CD4-positive, alpha-beta T cell (primary cell): ENCODE measurements around the gene SEMA6B. TPM values are rescaled to one million over a fixed set of nuclear protein-coding genes. Genes with fewer than 3 reads are reported as not detected.

Experiments used
- ATAC-seq: fragments of 200-7000 bp; cut with Tn5 transposase; one replicate; pipeline ENCODE4 v1.10.0; 2022; ENCODE audit warnings: mild to moderate bottlenecking; ENCODE audit not compliant: poor library complexity
- CTCF ChIA-PET: fragments of 350-600 bp; sonication (Branson Sonifier 250); formaldehyde crosslinking; loops from one replicate; lab custom pipeline; 2021; ENCODE audit warnings: antibody characterized with exemption, inconsistent platforms; lab: Charles Lee
- POLR2A ChIA-PET: fragments of 350-600 bp; sonication (Branson Sonifier 250); formaldehyde crosslinking; loops from one replicate; lab custom pipeline; 2021; ENCODE audit warnings: antibody characterized with exemption, inconsistent platforms; lab: Charles Lee
- DNase-seq, 14 experiments: peaks; one replicate each; pipeline ENCODE4 v3.0.0-alpha.2; 2013 to 2020; ENCODE audit warnings: mixed read lengths in 2 of 14
- H3K27ac ChIP-seq, 2 donors: one replicate each; pipeline versions ENCODE4 v1.5.1 to v1.7.0; 2013; ENCODE audit warnings: low read length in 2 of 2, low read depth in 1 of 2, mild to moderate bottlenecking in 1 of 2
- H3K27me3 ChIP-seq, 2 experiments: 1 replicate in 1 of 2; 2 replicates in 1 of 2; pipeline versions ENCODE4 v1.6.1 to v1.7.0; 2013; ENCODE audit warnings: low read length in 2 of 2, control low read depth in 1 of 2, mild to moderate bottlenecking in 1 of 2, moderate library complexity in 1 of 2; ENCODE audit not compliant: insufficient read depth in 2 of 2, control insufficient read depth in 1 of 2
- H3K36me3 ChIP-seq: one replicate; pipeline ENCODE4 v1.6.1; 2013; ENCODE audit warnings: low read length, control low read depth; ENCODE audit not compliant: insufficient read depth
- H3K4me1 ChIP-seq: one replicate; pipeline ENCODE4 v1.6.1; 2013; ENCODE audit warnings: low read length, control low read depth; ENCODE audit not compliant: insufficient read depth
- H3K4me3 ChIP-seq: one replicate; pipeline ENCODE4 v1.5.1; 2013; ENCODE audit warnings: mild to moderate bottlenecking, low read length, moderate library complexity
- H3K9me3 ChIP-seq, 2 experiments: 1 replicate in 1 of 2; 2 replicates in 1 of 2; pipeline versions ENCODE4 v1.6.1 to v1.7.0; 2013; ENCODE audit warnings: low read length in 2 of 2, mild to moderate bottlenecking in 2 of 2, control low read depth in 1 of 2, moderate library complexity in 1 of 2; ENCODE audit not compliant: control insufficient read depth in 1 of 2, insufficient read depth in 1 of 2
- H3K27ac Mint-ChIP-seq: one replicate; pipeline ENCODE4 v1.8.0; 2020; ENCODE audit warnings: mixed read lengths
- H3K27me3 Mint-ChIP-seq: one replicate; pipeline ENCODE4 v1.8.0; 2021; ENCODE audit warnings: mixed read lengths
- H3K36me3 Mint-ChIP-seq: one replicate; pipeline ENCODE4 v1.8.0; 2021; ENCODE audit warnings: low read depth, mixed read lengths
- H3K4me1 Mint-ChIP-seq: one replicate; pipeline ENCODE4 v1.8.0; 2021; ENCODE audit warnings: low read depth, mixed read lengths
- H3K4me3 Mint-ChIP-seq: one replicate; pipeline ENCODE4 v1.8.0; 2020; ENCODE audit warnings: mild to moderate bottlenecking, mixed read lengths
- H3K9me3 Mint-ChIP-seq: one replicate; pipeline ENCODE4 v1.8.0; 2020; ENCODE audit warnings: mixed read lengths
- intact Hi-C, 2 experiments: fragments of 100-400 bp; cut with DNase I in 1 of 2; cut with micrococcal nuclease in 1 of 2; formaldehyde crosslinking; loops; one replicate each; pipeline versions ENCODE4 v1.15.1 to v1.9.0; 2023 to 2025; cut with DNase I, micrococcal nuclease
- total RNA-seq, 174 experiments: library from RNA in 2 of 174; stranded (reverse) in 2 of 174; gene quantifications; one replicate each; pipeline ENCODE4 v1.2.3 and lab custom pipeline; 2021 to 2026
- TF ChIP-seq, protein P1 (sequence below): fragments of 200-600 bp; IDR thresholded peaks from one replicate; pipeline ENCODE4 v1.8.0; 2022; ENCODE audit warnings: antibody characterized with exemption, mild to moderate bottlenecking

SEMA6B gene
- total RNA-seq, 2 experiments from 2014 or later, result 0.14 to 0.17 TPM

DNA sequence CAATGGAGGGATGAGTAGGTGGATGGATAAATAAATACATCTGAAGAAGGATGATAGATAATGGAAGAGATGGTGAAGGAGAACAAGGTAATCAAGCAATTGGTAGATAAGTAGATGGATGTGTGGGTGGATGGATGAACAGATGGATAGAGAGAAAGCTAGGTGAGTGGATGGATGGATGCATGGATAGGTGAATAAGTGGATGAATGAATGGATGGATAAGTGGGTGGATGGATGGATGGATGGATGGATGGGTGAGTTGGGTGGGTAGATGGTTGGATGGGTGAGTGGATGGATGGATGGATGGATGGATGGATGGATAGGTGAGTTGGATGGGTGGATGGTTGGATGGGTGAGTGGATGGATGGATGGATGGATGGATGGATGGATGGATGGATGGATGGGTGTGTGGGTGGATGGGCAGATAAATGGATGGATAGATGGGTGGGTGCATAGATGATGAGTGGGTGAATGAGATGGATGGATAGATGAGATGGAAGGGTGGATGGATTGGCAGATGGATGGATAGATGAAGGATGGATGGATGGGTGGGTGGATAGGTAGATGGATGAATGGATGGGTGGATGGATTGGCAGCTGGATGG lies 6.3 kb downstream of the SEMA6B start:
- CTCF ChIA-PET, result no interaction called here

DNA sequence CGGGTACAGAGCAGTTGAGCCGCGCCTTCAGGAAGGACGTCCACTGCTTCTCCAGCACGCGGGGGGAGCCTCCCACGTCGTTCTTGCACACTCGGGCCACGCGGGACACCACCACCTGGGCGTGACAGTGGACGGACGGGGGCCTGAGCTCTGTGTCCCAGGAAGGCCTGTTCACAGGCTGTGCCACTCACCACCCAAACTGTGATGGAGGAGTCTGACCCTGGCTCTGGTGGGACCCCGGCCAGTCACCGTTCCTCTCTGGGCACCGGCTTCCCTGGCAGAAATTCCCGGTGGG lies 7.0 kb downstream of the SEMA6B start:
- no peak overlapping the region for H3K27ac ChIP-seq
- no peaks in the 10 kb centered on the region for H3K4me1 ChIP-seq
- H3K27me3 ChIP-seq, result no peaks in the 10 kb centered on the region
- POLR2A ChIA-PET, result no interaction called here
- no peak overlapping the region for H3K4me3 ChIP-seq
- Mint-ChIP-seq H3K27ac (no peak overlapping the region), H3K9me3 (no peaks in the 10 kb centered on the region), H3K4me3 (no peak overlapping the region), H3K4me1 (no peaks in the 10 kb centered on the region), H3K27me3 (peaks cover 9% of the 10 kb centered on the region), H3K36me3 (no peaks in the 10 kb centered on the region)
- CTCF ChIA-PET, result no interaction called here
- no peak for DNase-seq
- intact Hi-C loops, result no loop called here
- peaks cover 0 to 13% of the 10 kb centered on the region in 2 experiments for H3K9me3 ChIP-seq
- no peak for ATAC-seq
- no peaks in the 10 kb centered on the region for H3K36me3 ChIP-seq
- TF ChIP-seq, protein P1, sequence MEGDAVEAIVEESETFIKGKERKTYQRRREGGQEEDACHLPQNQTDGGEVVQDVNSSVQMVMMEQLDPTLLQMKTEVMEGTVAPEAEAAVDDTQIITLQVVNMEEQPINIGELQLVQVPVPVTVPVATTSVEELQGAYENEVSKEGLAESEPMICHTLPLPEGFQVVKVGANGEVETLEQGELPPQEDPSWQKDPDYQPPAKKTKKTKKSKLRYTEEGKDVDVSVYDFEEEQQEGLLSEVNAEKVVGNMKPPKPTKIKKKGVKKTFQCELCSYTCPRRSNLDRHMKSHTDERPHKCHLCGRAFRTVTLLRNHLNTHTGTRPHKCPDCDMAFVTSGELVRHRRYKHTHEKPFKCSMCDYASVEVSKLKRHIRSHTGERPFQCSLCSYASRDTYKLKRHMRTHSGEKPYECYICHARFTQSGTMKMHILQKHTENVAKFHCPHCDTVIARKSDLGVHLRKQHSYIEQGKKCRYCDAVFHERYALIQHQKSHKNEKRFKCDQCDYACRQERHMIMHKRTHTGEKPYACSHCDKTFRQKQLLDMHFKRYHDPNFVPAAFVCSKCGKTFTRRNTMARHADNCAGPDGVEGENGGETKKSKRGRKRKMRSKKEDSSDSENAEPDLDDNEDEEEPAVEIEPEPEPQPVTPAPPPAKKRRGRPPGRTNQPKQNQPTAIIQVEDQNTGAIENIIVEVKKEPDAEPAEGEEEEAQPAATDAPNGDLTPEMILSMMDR, result no peak

More for the DNA sequence above, 6.3 kb downstream of the SEMA6B start:
- Histone ChIP-seq H3K27me3 (no peaks in the 10 kb centered on the region), H3K9me3 (peaks cover 0 to 17% of the 10 kb centered on the region in 2 experiments), H3K27ac (no peak overlapping the region), H3K4me3 (no peak overlapping the region), H3K36me3 (no peaks in the 10 kb centered on the region), H3K4me1 (peaks cover 5% of the 10 kb centered on the region)
- Mint-ChIP-seq H3K4me1 (no peaks in the 10 kb centered on the region), H3K4me3 (no peak overlapping the region), H3K27ac (no peak overlapping the region), H3K27me3 (peaks cover 9% of the 10 kb centered on the region), H3K36me3 (no peaks in the 10 kb centered on the region), H3K9me3 (no peaks in the 10 kb centered on the region)
- no peak for DNase-seq
- intact Hi-C loops, result no loop called here
- no peak for ATAC-seq
- POLR2A ChIA-PET, result no interaction called here
- TF ChIP-seq, protein P1, result no peak

DNA sequence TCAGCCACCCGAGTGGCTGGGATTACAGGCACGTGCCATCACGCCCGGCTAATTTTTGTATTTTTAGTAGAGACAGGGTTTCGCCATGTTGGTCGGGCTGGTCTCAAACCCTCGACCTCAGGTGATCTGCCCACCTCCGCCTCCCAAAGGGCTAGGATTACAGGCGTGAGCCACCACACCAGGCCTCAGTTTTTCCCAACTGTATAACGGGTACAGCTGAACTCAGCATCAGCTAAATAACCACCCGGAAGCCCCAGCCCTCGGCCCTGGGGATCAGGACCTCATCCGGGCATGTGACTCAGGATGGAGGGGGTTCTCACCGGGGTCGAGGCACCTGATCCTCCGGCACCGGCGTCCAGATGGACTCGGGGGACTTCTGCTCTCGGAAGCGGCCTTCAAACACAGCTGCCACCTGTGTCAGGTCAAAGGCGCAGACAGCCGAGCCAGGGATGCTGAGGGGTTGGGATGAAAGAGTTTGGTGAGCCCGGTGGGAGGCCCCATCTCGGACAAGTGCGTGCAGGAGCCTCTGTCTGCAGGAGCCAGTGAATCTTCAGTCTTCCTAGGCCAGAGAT lies 8.9 kb downstream of the SEMA6B start:
- Mint-ChIP-seq H3K4me1 (no peaks in the 10 kb centered on the region), H3K4me3 (no peak overlapping the region), H3K27ac (no peak overlapping the region), H3K27me3 (peaks cover 9% of the 10 kb centered on the region), H3K9me3 (no peaks in the 10 kb centered on the region), H3K36me3 (no peaks in the 10 kb centered on the region)
- H3K27ac ChIP-seq, result no peak overlapping the region
- DNase-seq (no peak), ATAC-seq (no peak)
- no peak overlapping the region for H3K4me3 ChIP-seq
- ChIA-PET POLR2A (no interaction called here), CTCF (no interaction called here)
- TF ChIP-seq, protein P1, result no peak
- peaks cover 0 to 8% of the 10 kb centered on the region in 2 experiments for H3K9me3 ChIP-seq
- no peaks in the 10 kb centered on the region for H3K36me3 ChIP-seq
- H3K27me3 ChIP-seq, result no peaks in the 10 kb centered on the region
- intact Hi-C loops, result no loop called here
- no peaks in the 10 kb centered on the region for H3K4me1 ChIP-seq
